Measurements from ENCODE around the gene HERC4. TPM values are rescaled to one million over a fixed set of nuclear protein-coding genes. Genes with fewer than 3 reads are reported as not detected.

Gene HERC4
- total and polyA plus RNA-seq, 7 experiments from 2014 or later = 21.2 to 113 (median 71.6) TPM

DNA sequence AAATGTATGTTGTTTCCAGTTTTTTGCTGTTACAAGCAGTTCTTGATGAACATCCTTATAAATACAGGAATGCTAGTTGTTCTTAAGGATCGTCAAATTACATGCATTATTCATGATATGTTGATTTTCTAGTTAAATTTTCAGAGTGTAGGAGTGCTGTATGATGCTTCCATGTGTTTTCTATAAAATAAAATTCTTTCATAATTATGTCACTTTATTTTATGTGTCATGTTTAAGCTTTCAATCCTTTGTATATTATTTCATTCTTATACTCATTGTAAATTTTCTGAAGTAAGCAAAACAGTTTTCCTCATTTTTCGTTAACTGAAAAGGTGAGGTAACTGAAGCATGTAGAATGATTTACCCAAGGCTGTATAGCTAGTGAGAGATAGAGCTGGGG is 17.4 kb upstream of the HERC4 start:
- DNase-seq = no peak
- Mint-ChIP-seq H3K36me3 (no peaks in the 10 kb centered on the region), H3K4me3 (no peak overlapping the region), H3K27ac (no peak overlapping the region), H3K9me3 (no peaks in the 10 kb centered on the region), H3K4me1 (peaks cover 0 to 10% (median 4%) of the 10 kb centered on the region in 7 donors), H3K27me3 (no peaks in the 10 kb centered on the region)
- no peak overlapping the region for H3K27ac ChIP-seq (ENCODE audit: low read depth, low read length)
- intact Hi-C loops (cut with micrococcal nuclease) = no loop called here
- ChIA-PET CTCF (no interaction called here), POLR2A (no interaction called here)
- H3K27me3 ChIP-seq (ENCODE audit: control insufficient read depth in 2 of 2, insufficient read depth in 2 of 2, low read length in 2 of 2) = no peaks in the 10 kb centered on the region
- H3K36me3 ChIP-seq (ENCODE audit: control insufficient read depth in 2 of 3, insufficient read depth in 3 of 3, low read length in 3 of 3) = no peaks in the 10 kb centered on the region
- ATAC-seq = no peak
- no peaks in the 10 kb centered on the region for H3K9me3 ChIP-seq (ENCODE audit: control insufficient read depth in 2 of 3, low read length in 3 of 3)
- H3K4me3 ChIP-seq (ENCODE audit: low read length) = no peak overlapping the region
- no peaks in the 10 kb centered on the region for H3K4me1 ChIP-seq (ENCODE audit: control insufficient read depth in 2 of 2, insufficient read depth in 2 of 2, low read length in 2 of 2)

DNA sequence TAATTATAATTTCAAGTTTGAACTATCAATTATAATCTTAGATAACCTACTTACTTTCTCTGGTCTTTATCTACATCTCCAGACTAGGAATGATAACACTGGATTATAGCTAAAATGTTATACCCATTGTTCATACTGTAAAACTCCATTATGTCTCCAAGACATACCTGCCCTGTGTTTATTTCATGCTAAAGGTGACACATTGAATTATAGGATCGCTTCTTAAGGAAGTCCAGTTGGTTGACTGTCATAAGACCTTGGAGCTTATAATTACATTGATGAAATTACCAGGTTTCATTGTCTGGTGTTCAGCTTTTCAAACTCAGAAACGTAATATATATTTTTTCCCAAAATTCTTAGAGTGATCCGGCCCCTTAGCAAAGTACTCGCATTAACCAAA is 15.5 kb upstream of the HERC4 start:
- Histone ChIP-seq H3K36me3 (ENCODE audit: control insufficient read depth in 2 of 3, insufficient read depth in 3 of 3, low read length in 3 of 3) (no peaks in the 10 kb centered on the region), H3K4me3 (ENCODE audit: low read length) (no peak overlapping the region), H3K27me3 (ENCODE audit: control insufficient read depth in 2 of 2, insufficient read depth in 2 of 2, low read length in 2 of 2) (no peaks in the 10 kb centered on the region), H3K9me3 (ENCODE audit: control insufficient read depth in 2 of 3, low read length in 3 of 3) (no peaks in the 10 kb centered on the region), H3K4me1 (ENCODE audit: control insufficient read depth in 2 of 2, insufficient read depth in 2 of 2, low read length in 2 of 2) (no peaks in the 10 kb centered on the region), H3K27ac (ENCODE audit: low read depth, low read length) (no peak overlapping the region)
- CTCF ChIA-PET = no interaction called here
- peaks cover 0 to 4% (median 0%) of the 10 kb centered on the region in 5 donors for H3K27me3 Mint-ChIP-seq
- H3K9me3 Mint-ChIP-seq = no peaks in the 10 kb centered on the region
- no peak overlapping the region for H3K27ac Mint-ChIP-seq
- intact Hi-C loops (cut with micrococcal nuclease) = no loop called here
- ATAC-seq (no peak), DNase-seq (no peak)
- peaks cover 0 to 17% (median 4%) of the 10 kb centered on the region in 7 donors for H3K4me1 Mint-ChIP-seq
- no peak overlapping the region for H3K4me3 Mint-ChIP-seq
- H3K36me3 Mint-ChIP-seq = no peaks in the 10 kb centered on the region
- POLR2A ChIA-PET = no interaction called here

DNA sequence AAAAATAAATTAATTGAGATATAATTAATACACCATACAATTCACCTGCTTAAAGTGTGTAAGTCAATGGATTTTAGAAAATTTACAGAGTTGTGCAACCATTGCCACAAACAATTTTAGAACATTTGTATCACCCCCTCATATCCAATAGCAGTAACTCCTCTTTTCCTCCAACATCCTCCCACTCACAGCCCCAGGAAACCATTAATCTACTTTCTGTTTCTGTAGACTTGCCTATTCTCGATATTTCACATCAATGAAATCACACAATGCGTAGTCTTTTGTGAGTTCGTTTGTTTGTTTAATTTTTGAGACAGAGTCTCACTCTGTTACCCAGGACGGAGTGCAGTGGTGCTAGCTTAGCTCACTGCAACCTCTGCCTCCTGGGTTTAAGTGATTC is 13.7 kb upstream of the HERC4 start:
- Mint-ChIP-seq H3K4me1 (peaks cover 0 to 17% (median 4%) of the 10 kb centered on the region in 7 donors), H3K36me3 (no peaks in the 10 kb centered on the region), H3K9me3 (no peaks in the 10 kb centered on the region), H3K27me3 (peaks cover 0 to 4% (median 3%) of the 10 kb centered on the region in 5 donors), H3K27ac (no peak overlapping the region), H3K4me3 (peak overlapping the region in 1 of 10 donors; percentile 16)
- H3K27me3 ChIP-seq (ENCODE audit: control insufficient read depth in 2 of 2, insufficient read depth in 2 of 2, low read length in 2 of 2) = no peaks in the 10 kb centered on the region
- ChIA-PET CTCF (no interaction called here), POLR2A (no interaction called here)
- no peaks in the 10 kb centered on the region for H3K9me3 ChIP-seq (ENCODE audit: control insufficient read depth in 2 of 3, low read length in 3 of 3)
- ATAC-seq (no peak), DNase-seq (no peak)
- intact Hi-C loops (cut with micrococcal nuclease) = loop anchor here in 1 of 2 donors (5.0 kb wide), 1 partner anchor 476 kb away; no protein-coding TSS in a partner anchor
- no peaks in the 10 kb centered on the region for H3K4me1 ChIP-seq (ENCODE audit: control insufficient read depth in 2 of 2, insufficient read depth in 2 of 2, low read length in 2 of 2)
- H3K27ac ChIP-seq (ENCODE audit: low read depth, low read length) = no peak overlapping the region
- H3K4me3 ChIP-seq (ENCODE audit: low read length) = no peak overlapping the region
- H3K36me3 ChIP-seq (ENCODE audit: control insufficient read depth in 2 of 3, insufficient read depth in 3 of 3, low read length in 3 of 3) = no peaks in the 10 kb centered on the region

GRCh38 chr10:68087685-68088401 is 12.8 kb upstream of the HERC4 start:
- Mint-ChIP-seq H3K36me3 (no peaks in the 10 kb centered on the region), H3K9me3 (no peaks in the 10 kb centered on the region), H3K27me3 (peaks cover under 1 to 6% (median 4%) of the 10 kb centered on the region in 5 donors), H3K4me1 (peaks cover 0 to 17% (median 4%) of the 10 kb centered on the region in 7 donors), H3K4me3 (no peak overlapping the region), H3K27ac (peak overlapping the region in 1 of 9 donors; percentile 25)
- Histone ChIP-seq H3K27me3 (ENCODE audit: control insufficient read depth in 2 of 2, insufficient read depth in 2 of 2, low read length in 2 of 2) (no peaks in the 10 kb centered on the region), H3K27ac (ENCODE audit: low read depth, low read length) (no peak overlapping the region), H3K4me3 (ENCODE audit: low read length) (no peak overlapping the region), H3K9me3 (ENCODE audit: control insufficient read depth in 2 of 3, low read length in 3 of 3) (no peaks in the 10 kb centered on the region), H3K36me3 (ENCODE audit: control insufficient read depth in 2 of 3, insufficient read depth in 3 of 3, low read length in 3 of 3) (no peaks in the 10 kb centered on the region), H3K4me1 (ENCODE audit: control insufficient read depth in 2 of 2, insufficient read depth in 2 of 2, low read length in 2 of 2) (no peaks in the 10 kb centered on the region)
- DNase-seq = no peak
- ChIA-PET POLR2A (interaction anchor here (0.6 kb wide), 1 partner anchor 239 kb away, joined by 3 read pairs; no protein-coding TSS in a partner anchor), CTCF (no interaction called here)
- ATAC-seq = no peak
- intact Hi-C loops (cut with micrococcal nuclease) = loop anchor here in 1 of 2 donors (5.0 kb wide), 1 partner anchor 476 kb away; no protein-coding TSS in a partner anchor

GRCh38 chr10:68086910-68087684 is 12.0 kb upstream of the HERC4 start:
- H3K36me3 Mint-ChIP-seq = no peaks in the 10 kb centered on the region
- H3K4me3 ChIP-seq (ENCODE audit: low read length) = no peak overlapping the region
- CTCF ChIA-PET = no interaction called here
- no peak for DNase-seq
- H3K4me1 ChIP-seq (ENCODE audit: control insufficient read depth in 2 of 2, insufficient read depth in 2 of 2, low read length in 2 of 2) = no peaks in the 10 kb centered on the region
- H3K4me1 Mint-ChIP-seq = peaks cover 0 to 17% (median 4%) of the 10 kb centered on the region in 7 donors
- H3K27ac Mint-ChIP-seq = no peak overlapping the region
- ATAC-seq = no peak
- no peak overlapping the region for H3K27ac ChIP-seq (ENCODE audit: low read depth, low read length)
- H3K36me3 ChIP-seq (ENCODE audit: control insufficient read depth in 2 of 3, insufficient read depth in 3 of 3, low read length in 3 of 3) = no peaks in the 10 kb centered on the region
- H3K4me3 Mint-ChIP-seq = no peak overlapping the region
- H3K9me3 ChIP-seq (ENCODE audit: control insufficient read depth in 2 of 3, low read length in 3 of 3) = no peaks in the 10 kb centered on the region
- POLR2A ChIA-PET = interaction anchor here (0.6 kb wide), 1 partner anchor 240 kb away, joined by 3 read pairs; no protein-coding TSS in a partner anchor
- no peaks in the 10 kb centered on the region for H3K27me3 ChIP-seq (ENCODE audit: control insufficient read depth in 2 of 2, insufficient read depth in 2 of 2, low read length in 2 of 2)
- H3K27me3 Mint-ChIP-seq = peaks cover 5 to 9% (median 8%) of the 10 kb centered on the region in 5 donors
- intact Hi-C loops (cut with micrococcal nuclease) = loop anchor here in 1 of 2 donors (5.0 kb wide), 1 partner anchor 475 kb away; no protein-coding TSS in a partner anchor
- no peaks in the 10 kb centered on the region for H3K9me3 Mint-ChIP-seq

DNA sequence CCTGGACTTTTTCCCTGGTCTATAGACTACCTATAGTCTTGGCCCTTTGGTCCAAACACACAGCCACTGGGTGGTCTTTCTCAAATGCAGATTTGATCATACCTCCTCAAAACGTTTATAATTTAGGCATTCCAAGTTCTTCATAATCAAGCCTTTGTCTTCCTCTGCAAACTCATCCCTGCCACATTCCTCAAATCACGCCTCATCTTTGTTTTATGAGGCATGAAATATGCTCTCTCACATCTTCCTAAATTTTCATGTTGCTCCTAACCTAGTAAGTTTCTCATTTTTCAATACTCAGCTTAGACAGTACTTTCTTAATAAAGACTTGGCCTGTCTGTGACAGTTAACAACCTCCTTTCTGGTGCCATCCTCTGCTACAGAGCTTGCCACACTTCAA is 10.9 kb upstream of the HERC4 start:
- POLR2A ChIA-PET = no interaction called here

More for the DNA sequence above, 10.9 kb upstream of the HERC4 start:
- CTCF ChIA-PET = no interaction called here
- Histone ChIP-seq H3K9me3 (ENCODE audit: control insufficient read depth in 2 of 3, low read length in 3 of 3) (no peaks in the 10 kb centered on the region), H3K27ac (ENCODE audit: low read depth, low read length) (no peak overlapping the region), H3K4me3 (ENCODE audit: low read length) (no peak overlapping the region), H3K27me3 (ENCODE audit: control insufficient read depth in 2 of 2, insufficient read depth in 2 of 2, low read length in 2 of 2) (no peaks in the 10 kb centered on the region), H3K36me3 (ENCODE audit: control insufficient read depth in 2 of 3, insufficient read depth in 3 of 3, low read length in 3 of 3) (no peaks in the 10 kb centered on the region), H3K4me1 (ENCODE audit: control insufficient read depth in 2 of 2, insufficient read depth in 2 of 2, low read length in 2 of 2) (no peaks in the 10 kb centered on the region)
- no peak for ATAC-seq
- Mint-ChIP-seq H3K27me3 (peaks cover 5 to 15% (median 9%) of the 10 kb centered on the region in 5 donors), H3K27ac (no peak overlapping the region), H3K4me3 (no peak overlapping the region), H3K36me3 (no peaks in the 10 kb centered on the region), H3K4me1 (peaks cover 0 to 17% (median 4%) of the 10 kb centered on the region in 7 donors), H3K9me3 (no peaks in the 10 kb centered on the region)
- intact Hi-C loops (cut with micrococcal nuclease) = loop anchor here in 1 of 2 donors (5.0 kb wide), 1 partner anchor 474 kb away; no protein-coding TSS in a partner anchor
- DNase-seq = no peak
